DMS153 (cell line): ENCODE data around the gene THBS4.
A peak's percentile ranks its signal among the peaks of the same experiment; 100 is the strongest.
"Not testable (repeated sequence)": the region's sequence is repeated elsewhere in the genome, so short reads cannot be mapped to it uniquely, and the experiment has no call there.

Experiments used
- DNase-seq: peaks from one replicate; lab custom pipeline; 2025; lab: John Stamatoyannopoulos, UW

The THBS4 gene

DNA sequence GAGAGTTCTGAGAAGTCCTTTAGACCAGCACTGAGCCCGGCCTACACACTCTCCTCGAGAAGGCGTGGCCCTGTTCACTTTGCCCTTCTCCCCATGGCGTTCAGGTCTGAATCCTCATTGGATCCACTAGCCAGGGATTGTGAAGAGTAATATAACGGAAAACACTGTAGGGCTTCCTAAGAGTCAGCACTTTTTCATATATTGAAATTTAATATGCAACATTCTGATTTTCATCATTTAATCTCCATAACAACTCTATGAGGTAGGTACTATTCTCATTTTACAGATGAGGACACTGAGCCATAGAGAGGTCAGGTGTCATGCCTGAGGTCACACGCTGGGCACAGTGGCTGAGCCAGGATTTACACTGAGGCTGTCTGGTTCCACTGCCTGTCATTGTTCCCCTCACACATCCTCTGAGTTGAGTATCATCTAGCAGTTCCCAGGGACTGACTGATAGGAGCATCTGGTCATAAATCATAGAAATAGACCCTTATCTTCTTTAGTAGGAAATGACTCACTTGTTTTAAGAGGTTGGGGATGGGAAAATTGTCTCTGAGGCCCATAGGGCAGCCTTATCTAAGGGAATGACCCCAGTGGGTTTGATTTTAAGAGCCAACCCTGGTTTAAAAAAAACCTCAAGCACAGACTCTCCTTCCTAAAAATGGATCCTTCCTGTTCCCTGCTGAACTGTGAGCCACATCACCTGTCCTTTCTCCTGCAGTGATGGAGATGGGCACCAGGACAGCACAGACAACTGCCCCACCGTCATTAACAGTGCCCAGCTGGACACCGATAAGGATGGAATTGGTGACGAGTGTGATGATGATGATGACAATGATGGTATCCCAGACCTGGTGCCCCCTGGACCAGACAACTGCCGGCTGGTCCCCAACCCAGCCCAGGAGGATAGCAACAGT, 41.2 kb downstream of the THBS4 start:
- no peak for DNase-seq

DNA sequence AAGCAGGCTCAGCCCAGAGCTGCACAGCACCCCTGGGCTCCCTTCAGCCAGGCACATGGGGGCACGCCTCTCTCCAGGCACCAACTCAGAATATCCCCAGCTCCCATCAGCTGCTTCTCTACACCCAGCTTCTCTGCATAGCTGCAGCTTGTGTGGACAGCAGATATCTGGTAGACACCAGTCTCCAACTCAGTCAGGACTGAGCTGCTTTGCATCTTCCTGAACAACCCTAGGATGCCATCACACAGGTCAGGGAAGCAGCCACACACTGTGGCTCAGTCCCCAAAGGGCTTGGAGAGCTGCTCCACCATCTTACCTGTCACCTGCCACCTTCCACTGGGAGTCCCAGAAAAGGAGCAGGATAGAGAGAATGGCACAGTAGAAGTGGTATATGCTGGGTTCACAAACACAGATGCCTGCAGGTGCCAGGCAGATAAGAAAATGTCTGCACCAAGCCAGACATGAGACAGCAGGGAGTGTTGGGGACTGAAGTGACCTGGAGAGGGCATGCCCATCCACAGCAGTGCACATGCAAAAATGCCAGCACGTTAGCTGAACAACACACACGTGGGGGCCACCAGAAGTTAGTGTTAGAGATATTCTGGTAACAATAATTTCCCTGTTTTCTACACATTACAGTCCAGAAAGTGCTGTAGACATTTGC, 42.0 kb downstream of the THBS4 start:
- DNase-seq: no peak

DNA sequence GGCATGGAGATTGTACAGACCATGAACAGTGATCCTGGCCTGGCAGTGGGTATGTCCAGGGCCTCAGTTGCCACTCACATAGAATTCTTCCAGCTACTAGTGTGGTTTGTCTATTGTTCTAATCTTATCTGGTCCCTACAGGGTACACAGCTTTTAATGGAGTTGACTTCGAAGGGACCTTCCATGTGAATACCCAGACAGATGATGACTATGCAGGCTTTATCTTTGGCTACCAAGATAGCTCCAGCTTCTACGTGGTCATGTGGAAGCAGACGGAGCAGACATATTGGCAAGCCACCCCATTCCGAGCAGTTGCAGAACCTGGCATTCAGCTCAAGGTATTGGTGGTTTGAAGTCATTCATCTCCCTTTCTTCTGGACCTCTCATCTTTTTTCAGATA, 43.8 kb downstream of the THBS4 start:
- no peak for DNase-seq

DNA sequence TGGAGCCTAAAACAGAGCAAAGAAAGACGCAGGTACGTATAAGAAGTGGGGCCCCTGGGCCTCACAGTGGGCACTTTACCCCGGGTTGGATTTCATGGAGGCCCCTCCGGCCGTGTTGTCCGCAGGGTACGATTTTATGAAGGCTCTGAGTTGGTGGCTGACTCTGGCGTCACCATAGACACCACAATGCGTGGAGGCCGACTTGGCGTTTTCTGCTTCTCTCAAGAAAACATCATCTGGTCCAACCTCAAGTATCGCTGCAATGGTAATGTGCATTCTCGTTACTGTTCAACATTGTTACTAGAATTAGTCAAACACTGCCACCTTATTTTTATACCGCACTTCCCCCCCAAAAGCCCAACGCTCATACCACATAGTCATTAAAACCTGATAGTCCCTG, 47.1 kb downstream of the THBS4 start:
- DNase-seq: no peak

DNA sequence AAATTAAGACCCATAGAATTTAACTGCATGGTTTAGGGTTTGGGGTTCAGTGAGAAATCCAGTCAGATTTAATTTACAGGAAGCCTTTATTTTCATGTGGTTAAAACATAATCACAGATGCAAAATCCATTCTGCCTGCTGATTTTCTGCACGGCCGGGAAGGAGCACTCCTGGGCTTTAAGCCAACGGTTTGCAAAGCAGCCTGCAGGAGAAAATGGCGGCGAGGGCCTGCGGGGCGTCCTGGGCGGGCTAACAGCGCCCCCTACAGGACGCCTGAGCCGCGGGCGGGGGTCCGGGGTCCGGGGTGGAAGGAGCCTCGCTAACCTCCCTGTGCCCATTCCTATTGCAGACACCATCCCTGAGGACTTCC, 47.6 kb downstream of the THBS4 start:
- DNase-seq: no peak

DNA sequence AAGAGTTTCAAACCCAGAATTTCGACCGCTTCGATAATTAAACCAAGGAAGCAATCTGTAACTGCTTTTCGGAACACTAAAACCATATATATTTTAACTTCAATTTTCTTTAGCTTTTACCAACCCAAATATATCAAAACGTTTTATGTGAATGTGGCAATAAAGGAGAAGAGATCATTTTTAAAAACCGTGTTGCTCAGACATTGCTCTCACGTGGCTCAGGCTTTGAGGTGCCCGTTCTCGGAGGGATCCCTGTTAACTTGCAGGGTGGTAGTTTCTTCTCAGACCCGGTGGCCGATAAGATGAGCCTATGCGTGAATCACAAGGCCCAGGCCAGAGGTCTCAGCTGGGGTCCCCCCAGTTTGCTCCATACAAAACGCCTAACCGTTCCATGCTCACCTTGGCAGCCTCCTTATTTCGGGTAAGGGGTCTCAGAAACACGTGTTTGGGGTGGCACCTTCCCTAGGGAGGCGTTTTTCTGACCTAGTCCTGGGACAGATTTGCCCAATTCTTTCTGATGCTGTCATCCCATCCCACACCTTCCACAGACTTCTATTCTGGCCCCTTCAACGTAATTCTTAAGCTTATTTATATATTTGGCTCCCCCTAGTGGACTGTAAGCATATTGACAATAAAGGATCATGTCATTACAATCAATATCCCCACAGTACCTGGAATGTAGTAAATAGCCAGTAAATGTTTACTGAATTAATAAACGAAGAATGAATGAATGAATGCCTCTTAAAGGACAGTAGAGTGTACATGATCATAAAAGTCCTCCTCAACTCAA, 48.1 kb downstream of the THBS4 start:
- DNase-seq: peak; percentile 48

DNA sequence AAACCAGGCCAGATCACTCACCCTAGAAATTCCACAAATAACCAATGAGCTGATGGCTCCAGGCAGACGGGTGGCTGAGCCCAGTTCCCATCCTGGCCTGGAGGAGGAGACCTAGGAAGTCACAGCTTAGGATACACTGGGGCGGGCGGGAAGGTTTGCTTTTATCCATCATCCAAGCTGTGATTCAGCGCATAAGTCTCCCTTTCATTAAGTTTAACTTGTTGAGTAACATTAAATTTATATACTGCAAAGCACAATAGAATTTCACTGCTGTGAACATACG, 55.7 kb downstream of the THBS4 start:
- no peak for DNase-seq

DNA sequence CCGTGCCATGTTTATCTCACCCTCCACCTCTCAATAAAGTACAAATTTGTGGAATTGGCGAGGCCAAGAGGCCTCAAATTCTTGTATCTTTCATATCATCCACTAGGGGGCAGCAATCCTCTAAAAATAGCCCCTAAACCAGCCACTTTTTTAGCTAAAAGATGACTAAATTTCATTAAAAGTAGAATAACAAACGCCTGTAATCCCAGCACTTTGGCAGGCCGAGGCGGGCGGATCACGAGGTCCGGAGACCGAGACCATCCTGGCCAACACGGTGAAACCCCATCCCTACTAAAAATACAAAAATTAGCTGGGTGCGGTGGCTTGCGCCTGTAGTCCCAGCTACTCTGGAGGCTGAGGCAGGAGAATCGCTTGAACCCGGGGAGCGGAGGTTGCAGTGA, 56.6 kb downstream of the THBS4 start:
- not testable (repeated sequence) for DNase-seq

DNA sequence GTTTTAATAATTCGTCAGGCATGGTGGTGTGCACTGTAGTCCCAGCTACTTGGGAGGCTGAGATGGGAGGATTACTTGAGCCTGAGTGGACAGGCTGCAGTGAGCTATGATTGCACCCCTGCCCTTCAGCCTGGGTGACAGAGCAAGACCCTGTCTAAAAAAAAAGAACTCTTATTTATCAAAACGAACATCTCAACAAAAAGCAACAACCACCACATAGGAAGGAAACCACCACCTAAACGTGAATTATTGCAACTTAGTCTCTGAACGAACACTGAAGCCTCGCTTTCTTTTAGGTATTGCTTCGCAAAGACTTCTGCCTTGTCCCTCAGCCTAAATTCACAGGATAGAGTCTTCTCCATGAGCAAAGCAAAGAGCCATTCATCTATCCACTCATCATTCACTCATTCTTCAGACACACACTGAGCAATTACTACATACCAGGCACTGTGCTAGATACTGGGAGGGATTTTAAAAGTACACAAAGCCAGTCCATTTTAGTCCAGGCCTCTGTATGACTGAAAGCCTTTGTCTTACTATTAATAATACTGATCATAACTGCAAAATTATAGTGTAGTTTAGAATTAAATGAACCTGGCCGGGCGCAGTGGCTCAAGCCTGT, 57.4 kb downstream of the THBS4 start:
- DNase-seq: no peak

DNA sequence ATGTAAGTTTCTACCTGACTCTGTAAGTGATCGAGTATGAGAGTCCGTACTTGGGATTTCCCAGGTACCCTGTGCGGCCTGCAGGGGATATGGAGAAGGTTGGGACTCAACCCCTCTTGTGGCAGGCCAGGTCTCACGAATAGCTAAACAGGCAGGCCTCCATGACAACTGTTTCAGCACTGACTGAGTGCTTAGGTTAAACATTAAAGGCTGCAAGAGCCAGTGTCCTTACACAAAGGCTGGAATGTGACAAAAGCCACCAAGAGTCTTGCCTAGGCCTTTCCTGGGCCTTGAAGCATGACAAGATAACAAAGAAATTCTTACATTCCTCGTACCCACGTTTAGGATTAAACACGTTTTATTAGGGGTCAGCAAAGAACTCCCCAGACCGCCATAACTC, 58.6 kb downstream of the THBS4 start:
- DNase-seq: no peak

DNA sequence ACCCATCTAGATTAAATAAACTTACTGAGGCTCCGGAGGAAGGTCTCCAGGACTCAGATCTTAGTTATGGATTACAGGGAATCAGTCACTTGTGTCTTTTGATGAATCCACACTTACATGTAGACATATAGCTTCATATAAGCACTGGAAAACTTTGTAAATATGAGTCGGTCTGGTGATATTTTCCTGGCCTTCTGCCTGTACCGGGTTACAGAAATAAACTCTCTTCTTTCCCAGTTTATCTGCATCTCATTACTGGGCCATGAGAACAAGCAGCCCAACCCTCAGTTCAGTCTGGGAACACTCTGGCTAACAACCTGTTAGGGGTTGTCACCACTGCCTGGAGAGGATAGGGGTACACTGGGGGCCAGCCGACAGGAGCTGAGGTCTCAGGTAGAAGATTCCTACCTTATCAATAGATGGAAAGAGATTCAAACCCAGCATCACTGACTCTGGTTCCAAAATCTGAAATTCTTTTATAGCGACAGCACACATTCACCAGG, 59.1 kb downstream of the THBS4 start:
- no peak for DNase-seq

DNA sequence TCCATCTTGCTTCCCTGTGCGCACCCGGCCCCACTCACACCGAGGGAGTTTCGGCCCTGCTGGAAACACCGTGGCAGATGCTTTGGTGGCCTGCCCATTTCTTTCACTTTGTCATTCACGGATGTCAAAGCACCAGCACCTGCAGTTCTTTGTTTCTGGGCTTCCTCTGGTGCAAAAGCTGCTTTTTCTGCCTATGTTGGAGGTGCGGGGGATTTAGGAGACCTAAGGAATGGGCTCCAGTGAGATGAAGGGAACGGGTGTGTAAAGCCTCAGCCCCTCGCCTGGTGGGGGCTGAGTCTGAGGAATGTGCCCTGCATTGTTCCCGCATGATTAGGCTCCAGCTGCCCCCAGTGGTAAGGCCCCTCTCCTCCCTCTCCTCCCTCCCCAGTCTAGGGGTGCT, 62.3 kb downstream of the THBS4 start:
- DNase-seq: no peak

DNA sequence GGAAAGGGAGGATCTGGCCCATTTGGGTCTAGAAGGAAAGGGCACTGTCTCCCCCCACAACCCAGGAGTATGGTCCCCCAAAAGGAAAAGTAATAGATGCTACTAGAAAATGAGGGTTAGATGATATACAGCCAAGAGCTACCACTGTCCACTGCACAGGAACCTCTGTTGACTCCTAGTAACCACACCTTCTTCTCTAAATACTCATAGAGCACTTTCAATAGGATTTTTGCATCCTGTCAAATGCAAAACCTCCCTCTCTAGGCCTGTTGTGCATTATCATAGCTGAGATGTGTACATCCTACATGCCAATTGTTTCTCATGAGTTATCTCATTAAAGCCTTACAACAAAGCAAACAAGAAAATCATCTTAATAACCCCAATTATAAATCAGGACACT, 66.8 kb downstream of the THBS4 start:
- DNase-seq: no peak

DNA sequence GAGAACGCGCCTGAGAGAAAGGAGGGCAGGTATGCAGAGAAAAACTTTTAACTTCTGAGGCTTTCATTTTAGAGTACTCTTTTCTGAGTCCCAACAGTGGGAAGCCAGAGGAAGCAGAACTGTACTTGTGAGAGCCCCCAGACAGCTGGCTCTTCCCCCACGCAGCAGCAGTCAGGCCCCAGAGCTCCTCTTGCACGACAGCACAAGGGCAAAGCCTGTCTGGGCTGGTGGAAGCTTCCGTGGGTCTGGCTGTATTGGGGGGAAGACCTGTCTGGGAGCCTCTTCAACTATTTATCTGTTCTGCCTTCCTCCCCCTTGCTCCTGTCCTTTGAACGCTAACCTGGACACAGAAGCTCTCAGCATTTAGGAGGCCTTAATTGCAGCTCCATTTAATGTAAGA, 68.2 kb downstream of the THBS4 start:
- no peak for DNase-seq

DNA sequence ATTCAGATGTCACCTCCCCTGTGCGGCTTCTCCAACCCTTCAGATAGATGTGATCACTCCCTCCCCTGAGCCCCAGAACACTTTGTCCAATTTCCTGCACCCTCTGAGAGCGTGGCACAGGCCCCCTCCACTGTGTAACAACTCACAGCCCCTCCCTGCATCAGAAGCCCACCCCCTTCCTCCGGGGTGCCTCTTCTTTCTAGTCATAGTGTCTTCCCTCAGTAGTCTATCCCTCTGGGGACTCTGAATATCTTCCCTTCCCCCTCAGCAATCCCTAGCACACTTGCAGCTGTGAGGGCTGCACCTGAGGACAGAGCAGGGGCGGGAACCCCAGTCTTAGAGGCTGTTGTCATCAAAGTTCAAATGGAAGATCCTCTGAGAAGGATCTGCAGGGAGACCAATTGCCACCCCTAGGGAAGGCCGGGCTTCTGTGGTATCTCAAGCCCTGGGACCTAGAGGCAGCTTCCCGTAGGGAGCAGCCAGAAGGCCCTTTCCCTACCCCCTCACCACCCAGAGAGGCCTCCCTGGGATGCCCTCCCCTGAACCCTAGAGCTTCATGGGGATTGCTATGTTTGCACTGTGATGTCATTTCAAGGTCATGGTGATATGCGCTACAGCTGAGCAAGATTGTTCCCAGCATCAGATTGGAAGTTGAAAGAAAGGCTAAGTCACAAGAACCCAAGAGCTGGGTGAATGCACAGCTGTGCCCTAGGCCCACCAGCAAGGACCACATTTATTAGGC, 70.7 kb downstream of the THBS4 start:
- DNase-seq: no peak

DNA sequence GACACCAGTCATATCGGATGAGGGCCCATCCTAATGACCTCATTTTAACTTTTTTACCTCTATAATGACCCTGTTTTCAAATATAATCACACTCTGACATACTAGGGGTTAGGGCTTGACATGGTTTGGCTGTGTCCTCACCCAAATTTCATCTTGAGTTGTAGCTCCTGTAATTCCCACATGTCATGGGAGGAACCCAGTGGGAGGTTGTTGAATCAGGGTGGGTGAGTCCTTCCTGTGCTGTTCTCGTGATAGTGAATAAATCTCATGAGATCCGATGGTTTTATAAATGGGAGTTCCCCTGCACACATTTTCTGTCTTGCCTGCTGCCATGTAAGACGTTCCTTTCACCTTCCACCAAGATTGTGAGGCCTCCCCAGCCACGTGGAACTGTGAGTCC, 71.8 kb downstream of the THBS4 start:
- no peak for DNase-seq

DNA sequence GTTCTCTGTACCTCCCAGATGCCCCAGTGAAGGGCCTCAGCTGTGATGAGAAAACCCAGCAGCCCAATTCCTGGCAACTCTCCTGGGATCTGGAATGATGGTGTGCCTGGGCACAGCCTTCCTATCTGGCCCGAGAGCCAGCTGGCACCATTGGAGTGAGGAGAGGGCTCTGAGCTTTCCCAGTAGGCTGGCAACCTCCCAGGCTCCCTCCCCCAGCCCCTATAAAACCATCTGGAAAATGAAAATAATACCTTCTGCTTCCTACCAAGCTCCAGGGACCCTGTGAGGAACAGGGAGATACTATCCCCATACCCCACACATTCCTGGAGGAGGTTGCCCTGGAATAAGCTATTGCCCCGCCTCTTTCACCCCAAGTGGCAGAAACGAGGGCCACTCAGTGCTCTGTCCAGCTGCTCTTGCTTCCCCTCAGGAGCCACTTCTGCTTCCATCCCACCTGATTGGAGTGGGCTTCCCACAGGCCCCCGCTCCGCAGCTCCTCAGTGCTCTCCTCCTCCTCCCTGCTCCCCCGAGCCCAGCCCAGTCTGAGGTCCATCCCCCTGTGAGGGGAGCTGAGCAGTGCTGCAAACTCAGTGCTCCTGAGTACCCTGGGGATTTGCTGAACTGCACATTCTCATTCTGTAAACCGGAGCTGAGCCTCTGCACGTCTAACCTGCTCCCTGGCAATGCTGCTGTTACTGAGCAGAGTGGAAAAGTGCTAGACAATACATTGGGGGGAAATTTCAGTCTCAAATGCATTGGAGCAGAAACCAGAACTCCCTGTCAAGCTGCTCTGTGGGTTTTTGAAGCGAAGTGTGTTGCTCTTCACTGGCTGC, 74.7 kb downstream of the THBS4 start:
- no peak for DNase-seq

DNA sequence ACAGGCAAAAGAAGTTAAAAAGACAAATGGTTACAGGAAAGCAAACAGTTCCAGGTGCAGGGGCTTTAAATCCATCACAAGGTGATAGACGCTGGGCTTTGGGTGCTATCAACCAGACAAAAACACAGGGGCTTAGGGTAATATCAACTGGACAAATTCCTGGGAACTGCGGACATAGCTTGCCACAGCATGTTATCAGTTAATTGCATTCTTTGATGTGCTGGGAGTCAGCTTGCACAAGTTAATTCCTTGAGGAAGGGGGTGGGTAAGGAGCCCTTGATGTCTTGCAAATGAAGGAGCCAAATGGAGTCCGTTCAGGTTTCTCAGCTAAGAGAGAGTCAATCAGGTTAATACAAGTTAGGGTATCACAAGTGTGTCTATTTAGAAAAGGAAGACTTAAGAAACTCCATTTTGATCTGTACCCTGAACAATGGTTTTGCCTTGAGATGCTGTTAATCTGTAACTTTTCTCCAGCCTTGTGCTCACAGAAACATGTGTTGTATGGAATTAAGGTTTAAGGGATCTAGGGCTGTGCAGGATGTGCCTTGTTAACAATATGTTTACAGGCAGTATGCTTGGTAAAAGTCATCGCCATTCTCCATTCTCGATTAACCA, 76.3 kb downstream of the THBS4 start:
- DNase-seq: not testable (repeated sequence)

DNA sequence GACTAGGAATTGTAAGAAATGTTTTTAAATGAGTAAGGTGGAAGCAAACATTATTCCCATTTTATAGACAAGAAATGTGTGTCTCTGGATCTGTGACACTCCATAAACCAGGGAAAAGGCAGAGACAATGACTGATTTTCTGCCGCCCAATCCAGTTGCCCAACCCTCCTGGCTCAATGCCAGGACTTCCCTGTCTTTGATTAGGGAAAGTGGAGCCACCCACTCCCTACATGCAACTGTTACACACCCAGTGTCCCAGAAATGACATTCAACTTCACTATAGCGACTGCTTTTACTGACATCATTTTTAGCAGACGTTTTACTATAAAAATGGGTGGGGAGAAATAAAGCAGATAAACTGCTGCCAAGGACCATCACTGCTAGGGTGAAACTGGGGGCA, 79.7 kb downstream of the THBS4 start:
- DNase-seq: no peak

DNA sequence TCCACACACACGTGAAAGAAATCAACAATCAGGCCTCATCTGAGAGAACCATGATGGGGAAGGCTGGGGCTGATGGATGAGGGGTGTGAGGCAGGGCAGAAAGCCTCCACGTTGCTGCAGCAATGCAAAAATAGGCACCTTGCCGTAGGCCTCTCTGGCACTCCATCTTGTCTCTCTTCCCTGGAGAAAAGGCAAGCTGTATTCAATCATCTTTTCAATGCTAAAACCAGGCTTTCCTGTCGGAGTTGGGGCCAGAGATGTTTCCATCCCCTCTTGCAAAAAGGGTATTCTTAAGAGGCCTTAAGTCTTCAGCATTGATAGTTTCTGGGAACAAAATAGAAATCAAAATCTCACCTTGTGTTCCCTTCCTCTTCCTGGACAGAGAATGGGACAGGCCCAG, 80.9 kb downstream of the THBS4 start:
- DNase-seq: no peak
